Hematopoietic multipotent progenitor cell treated with erythropoietin and hydrocortisone succinate and interleukin-3 and kit ligand, for 8 days (in vitro differentiated cells): ENCODE results near the gene SMARCD3.

Experiments used
- DNase-seq: peaks from one replicate; pipeline ENCODE4 v3.0.0-alpha.2; 2015

Gene SMARCD3

DNA sequence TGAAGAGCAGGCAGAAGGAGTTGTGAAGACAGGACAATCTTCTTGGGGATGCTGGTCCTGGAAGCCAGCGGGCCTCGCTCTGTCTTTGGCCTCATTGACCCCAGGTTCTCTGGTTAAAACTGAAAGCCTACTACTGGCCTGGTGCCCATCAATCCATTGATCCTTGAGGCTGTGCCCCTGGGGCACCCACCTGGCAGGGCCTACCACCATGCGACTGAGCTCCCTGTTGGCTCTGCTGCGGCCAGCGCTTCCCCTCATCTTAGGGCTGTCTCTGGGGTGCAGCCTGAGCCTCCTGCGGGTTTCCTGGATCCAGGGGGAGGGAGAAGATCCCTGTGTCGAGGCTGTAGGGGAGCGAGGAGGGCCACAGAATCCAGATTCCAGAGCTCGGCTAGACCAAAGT lies 14.7 kb downstream of the SMARCD3 start:
- no peak for DNase-seq

DNA sequence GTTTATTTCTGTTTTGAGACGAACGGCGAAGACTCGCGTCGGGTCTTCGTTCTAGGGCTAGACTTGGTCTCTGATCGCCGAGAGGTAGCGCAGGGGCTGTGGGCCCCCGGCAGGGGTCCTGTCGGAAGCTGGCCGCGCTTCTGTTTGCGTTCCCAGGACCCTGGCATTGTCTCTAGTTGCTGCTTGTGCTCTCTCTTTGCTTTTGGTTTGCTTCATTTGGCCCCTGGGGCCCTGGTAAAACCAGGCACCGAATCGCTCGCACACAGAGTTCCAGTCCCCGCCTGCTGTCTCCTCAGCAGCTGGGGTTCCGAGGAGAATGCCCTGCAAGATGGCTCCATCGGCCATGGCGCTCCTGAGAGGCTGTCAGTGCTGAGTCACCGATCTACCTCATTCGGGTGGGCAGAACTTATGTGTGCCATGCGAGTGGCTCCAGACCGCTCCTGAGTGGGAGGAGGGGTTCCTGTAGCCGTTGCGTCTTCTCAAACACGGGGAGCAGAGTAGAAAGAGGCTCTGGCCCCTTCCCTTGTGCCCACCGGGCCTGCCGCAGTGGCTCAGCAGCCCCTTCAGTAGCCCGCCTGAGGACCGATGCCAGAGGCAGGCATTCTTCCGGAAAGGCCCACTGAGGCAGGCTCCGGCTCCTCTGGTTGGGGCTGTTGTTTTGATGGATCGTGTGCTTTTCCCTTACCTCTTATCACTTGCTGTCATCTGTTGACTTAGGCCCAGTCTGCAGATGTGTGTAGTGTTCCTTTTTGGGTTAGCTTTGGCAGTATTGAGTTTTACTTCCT lies 15.4 kb downstream of the SMARCD3 start:
- peak; percentile 85 for DNase-seq

DNA sequence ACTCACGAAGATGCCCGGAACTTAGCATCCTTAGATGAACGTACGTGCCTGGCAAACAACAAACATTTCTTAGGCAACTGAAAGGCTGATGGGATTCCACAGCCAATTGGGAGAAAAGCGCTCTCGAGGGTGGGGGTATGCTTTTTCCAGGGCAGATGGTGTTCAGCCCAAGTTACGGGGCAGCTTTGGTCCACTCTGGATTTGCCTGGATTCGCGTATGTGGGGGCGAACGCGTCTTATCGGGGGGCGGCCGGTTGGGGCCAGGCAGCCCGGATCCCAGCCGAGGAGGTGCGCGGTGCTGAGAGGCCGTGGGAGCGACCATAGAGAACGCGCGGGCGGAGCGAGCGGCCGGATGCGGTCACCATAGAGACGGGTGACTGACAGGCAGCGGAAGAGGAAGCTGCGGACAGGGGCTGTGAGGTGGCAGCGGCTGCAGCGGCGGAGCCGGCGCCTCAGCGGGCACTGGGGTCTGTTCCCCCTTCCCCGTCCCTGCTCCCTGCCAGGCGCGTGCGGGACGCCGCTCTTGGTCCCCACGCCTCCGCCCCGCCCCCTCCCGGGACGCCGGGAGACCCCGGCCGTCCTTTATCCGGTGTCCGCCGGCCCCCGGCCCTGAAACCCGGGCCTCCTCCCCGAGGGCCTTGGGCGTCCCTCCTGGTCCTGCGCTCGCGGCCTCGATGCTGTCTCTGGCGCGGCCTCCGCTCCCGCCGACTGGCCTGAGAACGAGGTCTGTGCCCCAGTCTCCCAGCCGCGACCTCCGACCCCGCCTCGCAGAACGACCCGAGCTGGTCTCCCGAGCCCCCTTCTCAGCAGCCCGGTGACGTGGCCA lies 16.2 kb downstream of the SMARCD3 start, which contains the start of gene CHPF2:
Gene CHPF2 (plus strand): TSS at position 393 of the 826 bp plus-strand sequence. CDS start 1,529 bp downstream, outside the sequence.
- peak; percentile 90 for DNase-seq

DNA sequence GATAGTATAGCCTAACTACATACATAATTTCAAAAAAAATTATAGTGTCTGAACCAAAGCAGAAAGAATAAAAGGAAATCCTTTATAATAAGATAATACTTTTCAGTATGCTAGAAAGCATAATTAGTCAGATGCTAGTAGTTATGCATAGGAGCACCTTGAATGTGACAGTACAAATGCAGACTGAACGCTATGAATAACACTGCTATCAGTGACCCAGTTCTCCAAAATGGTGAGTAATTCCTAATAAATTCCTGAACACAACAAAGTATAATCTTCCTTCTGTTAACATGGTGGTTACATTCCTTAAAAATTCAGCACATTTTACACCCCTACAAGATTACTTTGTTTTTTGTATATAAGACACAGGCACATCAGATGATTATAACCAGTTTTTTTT lies 17.4 kb downstream of the SMARCD3 start:
- no peak for DNase-seq

DNA sequence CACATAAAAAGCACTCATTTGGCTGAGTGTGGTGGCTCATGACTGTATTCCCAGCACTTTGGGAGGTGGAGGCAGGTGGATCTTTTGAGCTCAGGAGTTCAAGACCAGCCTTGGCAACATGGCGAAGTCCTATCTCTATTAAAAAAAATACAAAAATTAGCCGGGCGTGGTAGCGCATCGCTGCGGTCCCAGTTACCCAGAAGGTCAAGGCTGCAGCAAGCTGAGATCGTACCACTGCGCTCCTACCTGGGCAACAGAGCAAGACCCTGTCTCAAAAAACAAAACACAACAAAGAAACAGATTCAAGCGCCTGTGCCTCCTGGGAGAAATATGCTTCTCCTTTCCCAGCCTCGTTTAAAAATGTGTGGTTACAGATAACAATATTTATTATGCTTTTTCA lies 19.2 kb downstream of the SMARCD3 start:
- no peak for DNase-seq

DNA sequence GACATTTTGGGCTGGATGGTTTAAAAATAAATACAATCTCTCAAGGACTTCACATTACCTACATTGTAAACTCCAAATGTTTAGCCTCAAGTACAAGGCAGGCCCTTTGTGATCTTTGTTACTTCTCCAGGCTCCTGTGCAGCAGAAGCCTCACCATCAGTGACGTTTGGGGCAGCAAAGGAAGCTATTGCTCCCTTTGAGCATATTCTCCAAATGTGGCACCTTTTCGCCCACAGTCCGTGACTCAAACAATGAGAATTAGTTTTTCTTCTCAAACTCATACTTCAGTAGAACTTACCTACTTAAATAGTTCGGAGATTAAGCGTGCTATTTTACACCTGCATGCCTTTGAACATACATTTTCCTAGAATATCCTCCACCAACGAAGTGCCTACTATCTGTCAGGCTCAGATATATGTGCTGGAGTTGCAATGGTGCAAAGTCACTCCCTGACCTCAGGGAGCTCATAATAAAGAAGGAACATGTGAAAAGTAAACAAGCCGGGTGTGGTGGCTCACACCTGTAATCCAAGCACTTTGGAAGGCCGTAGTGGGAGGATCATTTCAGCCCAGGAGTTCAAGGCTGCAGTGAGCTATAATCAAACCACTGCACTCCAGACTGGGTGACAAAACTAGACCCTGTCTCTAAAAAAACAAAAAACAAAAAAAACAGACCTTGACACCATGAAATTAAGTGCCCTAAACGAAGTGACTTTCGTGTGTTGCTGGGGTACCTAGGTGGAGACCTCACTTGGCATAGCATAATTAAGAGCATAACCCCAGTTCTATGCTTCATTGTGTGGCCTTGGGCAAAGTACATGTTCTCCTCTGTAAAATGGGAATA lies 20.2 kb downstream of the SMARCD3 start:
- DNase-seq = no peak

DNA sequence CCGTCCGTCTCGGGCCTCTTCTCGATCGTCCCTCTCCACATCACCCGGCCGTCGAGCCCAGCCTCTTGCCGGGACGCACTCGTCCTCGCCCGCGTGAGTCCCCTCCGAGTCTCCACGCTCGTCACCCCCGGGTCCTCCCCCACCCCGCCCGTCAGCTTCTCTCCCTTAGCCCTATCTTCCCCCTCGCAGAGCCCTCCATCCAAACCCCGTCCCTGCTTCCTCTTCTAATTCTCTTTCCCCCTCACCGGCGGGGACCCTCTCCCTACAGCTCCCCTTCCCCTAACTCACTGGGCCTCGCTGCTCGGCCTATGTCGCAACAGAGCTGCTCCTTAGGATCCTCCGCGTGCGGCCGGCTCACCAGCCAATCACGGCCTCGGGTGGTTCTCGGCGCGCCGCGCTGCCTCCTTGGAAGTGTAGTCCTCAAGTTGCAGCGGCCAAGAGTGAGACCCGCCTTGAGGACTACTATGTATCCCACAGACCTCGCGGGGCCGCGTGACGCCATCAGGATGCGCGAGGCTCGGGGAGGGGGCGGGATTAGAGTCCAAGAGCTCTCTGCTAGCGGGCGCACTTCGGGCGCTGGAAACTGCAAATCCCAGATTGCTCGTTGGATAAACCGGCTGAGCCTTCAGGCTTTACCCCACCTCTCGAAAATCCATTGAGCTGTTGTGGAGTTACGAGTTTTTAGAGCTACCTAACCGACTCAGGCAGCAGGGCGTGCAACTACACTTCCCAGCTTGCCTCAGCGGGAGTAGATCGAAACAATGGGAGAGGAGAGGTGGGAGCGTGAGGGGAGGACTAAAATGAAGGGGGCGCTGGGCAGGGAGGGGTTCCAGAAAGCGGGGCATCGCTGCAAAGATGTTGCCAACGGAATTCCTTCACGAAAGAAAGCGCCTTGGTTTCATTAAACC lies 21.4 kb downstream of the SMARCD3 start, which contains the start of gene ABCF2:
Gene ABCF2 (minus strand): TSS at position 331 of the 908 bp plus-strand sequence. CDS start 747 bp downstream, outside the sequence.
- DNase-seq = peak; percentile 98

DNA sequence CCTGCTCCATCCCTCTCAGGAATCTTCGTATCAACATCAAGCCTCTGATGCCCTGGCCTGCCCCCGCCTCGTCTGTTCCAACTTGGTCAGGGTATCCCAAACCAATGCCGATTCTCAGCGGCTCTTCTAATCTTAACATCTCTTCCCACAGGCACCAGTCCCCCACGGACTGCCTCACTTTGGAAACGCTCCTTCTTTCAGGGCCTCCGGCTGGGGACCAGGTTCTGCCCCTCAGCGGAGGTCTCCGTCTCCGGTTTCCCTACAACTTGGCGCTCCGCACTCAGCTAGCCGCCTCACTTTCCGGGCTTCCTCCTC lies 22.0 kb downstream of the SMARCD3 start:
- DNase-seq = no peak

DNA sequence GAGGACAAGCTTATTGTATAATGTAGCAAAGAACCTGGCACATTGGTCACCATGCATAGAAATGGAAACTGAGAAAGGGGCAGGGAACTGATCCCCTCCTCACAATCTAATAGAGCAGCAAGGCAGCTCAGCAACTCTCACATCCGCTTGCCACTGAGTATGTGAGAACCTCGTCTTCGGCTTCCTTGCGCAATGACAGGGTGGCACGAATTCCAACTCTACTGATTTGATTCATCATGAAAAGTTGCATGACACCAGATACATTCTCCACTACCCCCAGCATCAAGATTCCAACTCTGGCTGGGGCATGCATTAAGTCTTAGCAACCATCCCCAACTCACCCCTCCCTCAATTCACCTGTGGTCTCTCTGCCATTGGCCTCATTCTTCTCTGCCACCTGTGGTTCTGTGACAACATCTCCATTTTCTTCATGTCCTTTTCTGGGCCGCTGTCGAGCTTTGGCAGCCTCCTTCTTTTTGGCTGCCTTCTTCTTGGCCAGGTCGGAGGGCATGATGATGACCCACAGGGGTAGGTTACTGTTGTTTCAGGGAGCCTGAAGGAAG lies 22.5 kb downstream of the SMARCD3 start:
- no peak for DNase-seq

DNA sequence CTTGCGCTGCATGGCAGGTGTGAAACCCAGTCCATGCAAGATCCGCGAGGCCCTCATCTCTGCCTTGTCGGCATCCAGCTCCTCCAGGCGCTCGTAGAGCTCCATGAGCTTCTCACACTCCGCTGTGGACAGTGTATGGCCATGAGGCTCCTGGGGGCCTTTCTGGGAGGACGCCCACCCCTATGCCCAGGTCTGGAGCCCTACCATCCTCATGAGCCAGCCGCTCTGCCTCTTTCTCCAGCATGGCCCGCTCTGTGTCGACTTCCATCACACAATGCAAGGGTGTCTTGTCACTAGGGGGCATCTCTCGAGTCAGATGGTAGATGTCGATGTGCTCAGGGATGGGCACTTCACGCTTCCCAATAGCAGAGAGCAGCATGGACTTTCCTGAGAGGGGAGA lies 24.8 kb downstream of the SMARCD3 start:
- no peak for DNase-seq

DNA sequence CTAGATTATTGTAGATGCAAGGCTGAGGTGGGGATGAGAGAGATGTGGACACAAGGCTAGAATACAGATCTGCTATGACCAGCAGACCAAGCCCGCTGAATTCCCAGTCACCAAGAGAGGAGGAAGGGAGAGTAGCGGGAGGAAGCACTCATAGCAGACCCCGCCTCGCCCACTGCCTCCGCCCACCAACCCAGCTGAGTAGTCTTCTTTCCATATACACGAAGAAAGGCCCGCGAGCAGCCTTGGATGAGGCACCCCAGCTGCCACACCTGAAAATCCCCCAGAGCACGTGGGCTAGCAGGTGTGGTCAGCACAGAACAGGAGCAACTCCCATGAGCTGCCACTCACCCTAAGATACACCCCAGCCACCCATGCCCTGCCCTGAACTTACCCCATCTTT lies 30.3 kb downstream of the SMARCD3 start:
- DNase-seq = no peak

DNA sequence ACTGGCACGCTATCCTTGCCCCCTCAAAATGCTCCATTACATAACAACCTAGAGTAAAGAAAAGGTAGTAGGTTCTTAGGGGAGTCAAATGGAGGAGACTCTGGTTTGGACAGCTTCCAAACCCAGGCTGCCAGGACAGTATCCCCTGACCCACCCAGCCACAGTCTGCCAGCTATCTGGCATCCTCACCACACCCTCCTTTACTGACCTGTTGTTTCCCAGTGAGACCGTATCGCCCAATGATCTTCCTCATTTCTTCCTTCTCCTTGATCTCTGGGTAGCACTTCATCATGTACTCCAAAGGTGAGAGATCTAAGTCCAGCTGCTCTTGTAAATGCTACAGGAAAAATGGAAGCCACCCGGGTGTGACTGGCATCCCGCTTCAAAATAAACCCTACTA lies 33.1 kb downstream of the SMARCD3 start:
- DNase-seq = no peak

DNA sequence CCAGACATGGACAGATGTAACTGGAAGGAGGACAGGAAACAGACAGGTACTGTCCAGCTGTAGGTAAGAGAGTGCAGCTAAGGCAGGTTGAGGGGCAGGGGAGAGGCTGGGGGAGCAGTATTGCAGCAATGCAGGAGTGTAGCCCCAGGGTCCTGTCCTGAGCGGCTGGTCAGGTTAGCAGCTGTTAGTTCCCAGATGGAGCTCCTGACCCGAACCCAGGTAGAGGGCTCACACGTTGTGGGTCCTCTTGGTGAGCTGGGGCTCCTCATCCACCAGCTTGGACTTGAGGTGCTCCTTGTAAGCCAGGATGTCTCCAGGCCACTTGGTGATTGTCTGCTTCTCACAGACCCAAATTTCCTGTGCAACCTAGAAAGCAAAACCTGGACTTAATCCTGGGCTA lies 34.7 kb downstream of the SMARCD3 start:
- no peak for DNase-seq

DNA sequence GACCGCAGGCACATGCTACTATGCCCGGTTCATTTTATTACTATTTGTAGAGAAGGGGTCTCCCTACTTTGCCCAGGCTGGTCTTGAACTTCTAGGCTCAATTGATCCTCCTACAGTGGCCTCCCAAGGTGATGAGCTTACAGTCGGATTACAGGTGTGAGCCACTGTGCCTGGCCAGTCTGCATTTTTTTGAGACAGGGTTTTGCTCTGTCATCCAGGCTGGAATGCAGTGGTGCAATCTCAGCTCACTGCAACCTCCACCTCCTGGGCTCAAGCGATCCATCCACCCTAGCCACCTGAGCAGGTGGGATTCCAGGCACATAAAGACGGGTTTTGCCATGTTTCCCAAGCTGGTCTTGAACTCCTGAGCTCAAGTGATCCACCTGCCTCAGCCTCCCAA lies 35.9 kb downstream of the SMARCD3 start:
- DNase-seq = no peak

DNA sequence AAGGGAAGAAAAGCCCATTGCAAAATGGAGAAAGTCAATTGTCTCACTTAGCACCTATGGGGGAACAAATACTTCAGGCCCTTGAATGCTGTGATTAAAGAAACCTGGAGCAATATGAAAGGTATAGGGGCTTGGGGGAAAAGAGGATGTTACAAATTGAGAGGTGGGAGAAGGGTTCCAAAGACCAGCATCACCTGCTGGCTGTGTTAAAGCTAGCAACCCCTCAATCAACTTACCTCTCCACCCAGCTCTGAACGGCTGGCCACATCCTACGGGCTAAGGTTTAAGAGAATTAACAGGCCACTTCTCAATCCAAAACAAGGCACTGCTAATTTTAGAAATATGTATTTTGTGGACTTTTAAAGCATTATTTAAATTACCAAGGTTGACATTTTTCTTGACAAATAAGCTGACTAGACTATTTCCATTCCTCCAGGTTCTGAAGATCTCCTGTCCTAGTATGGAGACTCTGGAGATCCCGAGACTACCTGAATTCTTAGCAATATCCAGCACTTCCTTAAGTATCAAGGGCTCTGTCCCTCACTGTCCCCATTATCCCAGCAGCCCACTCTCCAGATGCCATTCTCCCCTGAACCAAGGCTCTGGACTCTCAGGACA lies 37.2 kb downstream of the SMARCD3 start:
- no peak for DNase-seq

DNA sequence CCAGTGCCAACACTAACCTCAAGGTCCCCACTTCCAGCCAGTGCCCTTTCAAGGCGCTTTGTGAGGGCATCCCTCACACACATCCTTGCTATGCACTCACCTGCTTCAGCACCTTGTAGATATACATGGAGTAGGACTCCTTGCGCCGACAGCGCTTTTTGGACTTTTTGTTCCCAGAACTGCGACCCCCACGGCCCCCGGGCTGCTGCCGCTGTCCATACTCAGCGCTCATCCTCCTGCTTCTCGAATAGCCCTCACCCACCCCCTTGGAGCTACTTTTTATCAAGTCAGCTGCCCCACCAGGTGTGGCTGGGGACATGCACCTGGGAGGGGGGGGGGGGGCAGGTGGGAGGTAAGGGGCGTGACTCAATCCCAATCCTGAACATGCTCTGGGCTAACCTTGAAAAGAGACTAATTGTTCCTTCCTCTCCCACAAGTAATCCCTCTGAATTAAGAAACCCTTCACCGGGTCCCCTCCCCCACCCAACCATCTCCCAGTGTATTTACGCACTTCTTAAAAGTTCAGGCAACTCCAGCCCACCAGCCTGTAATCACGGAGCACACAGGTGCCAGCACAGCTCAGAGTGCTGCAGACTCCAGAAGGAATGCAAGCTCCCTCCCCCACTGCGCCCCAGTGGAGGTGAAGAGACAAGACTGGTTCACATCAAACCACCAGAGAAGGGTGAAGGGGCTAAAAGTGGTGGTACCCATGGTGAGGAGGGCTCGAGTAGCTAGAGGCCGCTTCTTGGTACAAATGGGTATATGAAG lies 38.2 kb downstream of the SMARCD3 start, which contains the start of gene H2BK1:
Gene H2BK1 (minus strand): TSS at position 402 of the 768 bp plus-strand sequence. CDS start 170 bp downstream, at position 232.
- DNase-seq = no peak

DNA sequence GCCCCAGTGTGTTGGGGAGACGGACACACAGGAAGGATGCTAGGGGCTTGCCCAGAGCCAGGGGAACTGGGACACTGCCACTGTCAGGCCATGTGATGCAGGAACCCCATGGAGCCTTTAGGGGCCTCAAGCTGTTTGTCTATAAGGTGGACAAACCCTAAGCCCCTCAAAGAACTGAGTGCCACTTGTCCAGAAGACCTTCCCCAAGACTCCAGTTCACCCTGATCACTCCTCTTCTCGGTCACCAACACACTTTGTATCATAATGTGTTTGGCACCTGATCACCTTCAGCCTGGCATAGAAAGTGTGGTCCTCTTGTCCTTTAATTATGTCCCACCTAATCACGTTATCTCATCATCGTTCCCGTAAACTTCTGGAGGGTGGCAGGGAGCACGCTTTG lies 38.9 kb downstream of the SMARCD3 start:
- DNase-seq = no peak

DNA sequence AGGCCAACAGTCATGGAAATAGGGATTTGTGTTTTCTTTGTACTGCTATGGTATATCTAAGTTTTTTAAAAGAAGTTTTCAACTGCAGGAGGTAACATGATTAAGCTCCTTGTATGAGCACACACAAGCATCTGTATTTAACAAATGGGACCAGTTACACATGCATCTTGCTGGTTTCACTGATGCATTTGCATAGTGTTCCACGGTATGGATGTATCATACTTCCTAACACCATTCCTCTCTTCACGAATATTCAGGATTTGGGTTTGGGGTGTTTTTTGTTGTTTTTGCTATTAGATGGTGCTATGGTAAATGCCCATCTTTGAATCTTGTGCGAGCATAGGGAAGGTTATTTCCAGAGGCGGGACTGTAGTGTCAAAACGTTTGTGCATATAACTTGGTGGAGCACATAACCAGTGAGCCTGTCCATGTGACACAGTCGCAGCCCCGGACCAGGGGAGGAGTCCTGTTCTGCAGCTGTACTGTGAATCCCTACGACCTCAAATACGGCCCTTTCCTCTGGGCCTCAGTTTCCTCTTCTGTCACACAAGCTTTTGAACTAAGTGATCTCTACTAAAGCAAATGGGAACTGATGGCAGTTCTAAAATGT lies 40.1 kb downstream of the SMARCD3 start:
- no peak for DNase-seq

DNA sequence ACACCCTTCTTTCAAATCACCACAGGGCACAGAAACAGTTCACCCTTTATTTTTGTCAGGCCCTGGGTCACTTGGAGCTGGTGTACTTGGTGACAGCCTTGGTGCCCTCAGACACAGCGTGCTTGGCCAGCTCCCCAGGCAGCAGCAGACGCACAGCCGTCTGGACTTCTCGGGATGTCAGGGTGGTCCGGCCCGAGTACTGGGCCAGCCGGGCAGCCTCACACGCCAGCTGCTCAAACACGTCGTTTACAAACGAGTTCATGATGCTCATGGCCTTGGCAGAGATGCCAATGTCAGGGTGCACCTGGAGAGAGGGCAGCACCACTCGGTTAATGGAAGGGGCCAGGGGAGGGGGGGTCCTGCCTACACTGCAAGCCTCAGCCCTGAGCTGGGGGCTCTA lies 40.7 kb downstream of the SMARCD3 start:
- no peak for DNase-seq

DNA sequence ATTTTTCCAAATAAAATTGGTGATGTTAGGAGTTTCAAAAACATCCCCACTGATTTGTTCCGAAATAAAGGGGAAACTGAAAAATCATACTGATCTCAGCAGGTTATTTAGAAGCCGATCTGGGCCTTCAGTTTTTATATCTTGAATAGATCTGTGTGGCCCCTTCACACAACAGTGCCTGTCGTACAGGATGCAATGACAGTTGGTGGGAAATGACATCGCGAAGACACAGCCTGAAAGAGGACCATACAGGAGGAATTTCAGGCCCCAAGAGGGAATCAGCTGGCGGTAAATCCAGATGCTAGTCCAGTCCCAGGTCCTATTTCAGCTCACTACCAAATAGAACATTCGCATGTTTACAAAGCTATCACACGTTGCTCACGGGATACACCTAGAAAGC lies 41.2 kb downstream of the SMARCD3 start:
- DNase-seq = no peak
